ENCODE data around the gene RPS6KA2. TPM values are rescaled to one million over a fixed set of nuclear protein-coding genes. Genes with fewer than 3 reads are reported as not detected.

The RPS6KA2 gene
- total and polyA plus RNA-seq, 3 donors from 2014 or later = 18.4 to 21.7 (median 19.8) TPM

DNA sequence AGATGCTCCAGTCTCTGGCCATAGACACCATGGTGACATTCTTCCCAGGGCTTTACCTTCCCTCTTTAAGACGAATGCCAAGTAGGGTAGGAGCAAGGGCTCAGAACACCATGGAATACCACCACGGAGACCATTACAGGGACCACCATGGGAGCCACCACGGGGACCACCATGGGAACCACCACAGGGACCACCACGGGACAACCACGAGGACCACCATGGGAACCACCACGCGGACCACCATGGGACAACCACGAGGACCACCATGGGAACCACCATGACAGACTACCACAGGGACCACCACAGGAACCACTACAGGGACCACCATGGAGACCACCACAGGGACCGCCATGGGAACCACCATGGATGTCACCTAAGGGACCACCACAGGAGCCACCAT, 177.4 kb downstream of the RPS6KA2 start:
- Histone ChIP-seq H3K9me3 (no peaks in the 10 kb centered on the region), H3K4me1 (no peaks in the 10 kb centered on the region), H3K36me3 (ENCODE audit: low read depth, missing control alignments) (no peaks in the 10 kb centered on the region), H3K27me3 (no peaks in the 10 kb centered on the region), H3K4me3 (no peak overlapping the region), H3K27ac (no peak overlapping the region)
- TF ChIP-seq CTCF (IDR thresholded peaks at IDR 0.05) (no peak), POLR2A (IDR thresholded peaks at IDR 0.05) (no peak)
- DNase-seq = no peak
- WGBS, 2 donors = 91 to 92% methylated on average over 6 to 9 of the region's 9 CpGs
- intact Hi-C loops (cut with DNase I; ENCODE audit: low total_unique reads) = no loop called here

GRCh38 chr6:166449036-166449435, 178.0 kb downstream of the RPS6KA2 start:
- TF ChIP-seq CTCF (IDR thresholded peaks at IDR 0.05) = no peak
- no peak for TF ChIP-seq POLR2A (IDR thresholded peaks at IDR 0.05)
- no peaks in the 10 kb centered on the region for H3K36me3 ChIP-seq (ENCODE audit: low read depth, missing control alignments)
- WGBS, 2 donors = 93 to 94% methylated on average over 6 to 7 of the region's 7 CpGs
- no peaks in the 10 kb centered on the region for H3K9me3 ChIP-seq
- H3K27me3 ChIP-seq = no peaks in the 10 kb centered on the region
- H3K4me1 ChIP-seq = no peaks in the 10 kb centered on the region
- intact Hi-C loops (cut with DNase I; ENCODE audit: low total_unique reads) = no loop called here
- H3K27ac ChIP-seq = no peak overlapping the region
- no peak for DNase-seq
- H3K4me3 ChIP-seq = no peak overlapping the region

DNA sequence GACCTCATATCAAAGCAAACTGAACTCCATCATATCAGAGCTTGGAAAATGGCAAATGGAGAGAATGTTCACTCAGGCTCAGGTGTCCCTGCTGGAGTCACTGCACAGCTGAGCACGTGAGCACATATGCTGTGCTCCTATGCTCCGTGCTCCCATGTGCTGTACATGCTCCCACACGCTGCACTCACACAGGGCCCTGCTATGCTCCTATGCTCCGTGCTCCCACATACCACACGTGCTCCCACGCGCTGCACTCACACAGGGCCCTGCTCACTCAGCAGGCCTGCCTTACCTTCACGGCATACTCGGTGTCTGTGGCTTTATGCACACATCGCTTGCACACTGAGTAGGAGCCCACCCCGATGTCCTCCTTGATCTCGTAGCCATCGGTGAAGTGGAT, 178.6 kb downstream of the RPS6KA2 start:
- no peak overlapping the region for H3K4me3 ChIP-seq
- H3K36me3 ChIP-seq (ENCODE audit: low read depth, missing control alignments) = no peaks in the 10 kb centered on the region

GRCh38 chr6:166446567-166447065, 180.4 kb downstream of the RPS6KA2 start:
- Histone ChIP-seq H3K27me3 (no peaks in the 10 kb centered on the region), H3K4me1 (no peaks in the 10 kb centered on the region), H3K36me3 (ENCODE audit: low read depth, missing control alignments) (no peaks in the 10 kb centered on the region), H3K9me3 (no peaks in the 10 kb centered on the region), H3K27ac (no peak overlapping the region), H3K4me3 (no peak overlapping the region)
- no peak for TF ChIP-seq POLR2A (IDR thresholded peaks at IDR 0.05)
- TF ChIP-seq CTCF (IDR thresholded peaks at IDR 0.05) = no peak
- no peak for DNase-seq
- intact Hi-C loops (cut with DNase I; ENCODE audit: low total_unique reads) = no loop called here
- 93 to 95% methylated on average over 11 of the region's 11 CpGs for WGBS, 2 donors

More for the DNA sequence above, 178.6 kb downstream of the RPS6KA2 start:
- Histone ChIP-seq H3K27me3 (no peaks in the 10 kb centered on the region), H3K4me1 (no peaks in the 10 kb centered on the region), H3K27ac (no peak overlapping the region), H3K9me3 (no peaks in the 10 kb centered on the region)
- intact Hi-C loops (cut with DNase I; ENCODE audit: low total_unique reads) = no loop called here
- TF ChIP-seq POLR2A (IDR thresholded peaks at IDR 0.05) (no peak), CTCF (IDR thresholded peaks at IDR 0.05) (no peak)
- no peak for DNase-seq
- 87 to 88% methylated on average over 13 of the region's 13 CpGs for WGBS, 2 donors

DNA sequence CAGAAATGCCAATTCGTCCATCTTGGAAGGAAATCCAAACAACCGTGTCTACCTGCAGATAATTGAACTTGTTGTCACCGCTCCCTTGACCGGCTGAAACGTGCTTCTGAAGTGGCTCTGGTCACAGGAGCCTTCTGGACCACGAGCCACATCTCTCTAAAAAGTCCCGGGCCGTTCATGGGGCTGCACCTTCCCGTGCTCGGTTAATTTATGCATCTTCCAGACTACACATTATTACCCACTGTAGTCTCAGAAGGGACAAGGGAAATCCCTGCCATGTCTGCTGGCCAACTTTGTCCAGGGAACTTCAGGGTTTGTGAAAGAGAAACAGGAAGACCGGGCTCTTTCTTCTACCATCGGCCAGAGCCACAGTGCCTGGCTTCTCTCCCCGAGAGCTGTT, 180.9 kb downstream of the RPS6KA2 start:
- Histone ChIP-seq H3K27me3 (no peaks in the 10 kb centered on the region), H3K27ac (no peak overlapping the region), H3K4me3 (no peak overlapping the region), H3K9me3 (no peaks in the 10 kb centered on the region), H3K36me3 (ENCODE audit: low read depth, missing control alignments) (no peaks in the 10 kb centered on the region), H3K4me1 (no peaks in the 10 kb centered on the region)
- TF ChIP-seq CTCF (IDR thresholded peaks at IDR 0.05) (no peak), POLR2A (IDR thresholded peaks at IDR 0.05) (no peak)
- no peak for DNase-seq
- intact Hi-C loops (cut with DNase I; ENCODE audit: low total_unique reads) = no loop called here
- 85 to 87% methylated on average over 13 of the region's 13 CpGs for WGBS, 2 donors

All from testis (tissue), 3 donors.